Stimulated activated CD8-positive, alpha-beta memory T cell treated with anti-CD3 and anti-CD28 coated beads, Interleukin-2, amount 100 ng/mL, for 1 hour (primary cell): ENCODE results near the gene PPP6R1.
"Not testable (repeated sequence)": the region's sequence is repeated elsewhere in the genome, so short reads cannot be mapped to it uniquely, and the experiment has no call there.

Experiments
- DNase-seq, 2 donors: peaks; one replicate each; pipeline ENCODE4 v3.0.0-alpha.2; 2020; ENCODE audit warnings: low read depth in 2 of 2

The PPP6R1 gene

DNA sequence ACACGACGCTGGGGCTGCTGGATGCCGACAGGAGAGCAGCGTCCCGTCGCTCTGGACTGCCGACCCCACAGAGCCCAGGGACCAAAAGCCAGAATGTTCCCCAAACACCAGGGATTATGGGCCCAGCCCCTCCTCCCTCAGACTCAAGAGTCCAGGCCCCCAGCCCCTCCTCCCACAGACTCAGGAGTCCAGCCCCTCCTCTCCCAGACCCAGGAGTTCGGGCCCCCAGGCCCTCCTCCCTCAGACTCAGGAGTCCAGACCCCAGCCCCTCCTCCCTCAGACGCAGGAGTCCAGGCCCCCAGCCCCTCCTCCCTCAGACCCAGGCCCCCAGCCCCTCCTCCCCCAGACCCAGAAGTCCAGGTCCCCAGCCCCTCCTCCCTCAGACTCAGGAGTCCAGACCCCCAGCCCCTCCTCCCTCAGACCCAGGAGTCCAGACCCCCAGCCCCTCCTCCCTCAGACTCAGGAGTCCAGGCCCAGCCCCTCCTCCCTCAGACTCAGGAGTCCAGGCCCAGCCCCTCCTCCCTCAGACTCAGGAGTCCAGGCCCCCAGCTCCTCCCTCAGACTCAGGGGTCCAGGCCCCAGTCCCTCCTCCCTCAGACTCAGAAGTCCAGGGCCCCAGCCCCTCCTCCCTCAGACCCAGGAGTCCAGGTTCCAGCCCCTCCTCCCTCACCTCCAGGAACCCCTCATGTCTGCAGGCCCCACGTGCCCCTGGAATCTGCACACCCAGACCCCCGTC is 34.0 kb downstream of the PPP6R1 start:
- not testable (repeated sequence) for DNase-seq

DNA sequence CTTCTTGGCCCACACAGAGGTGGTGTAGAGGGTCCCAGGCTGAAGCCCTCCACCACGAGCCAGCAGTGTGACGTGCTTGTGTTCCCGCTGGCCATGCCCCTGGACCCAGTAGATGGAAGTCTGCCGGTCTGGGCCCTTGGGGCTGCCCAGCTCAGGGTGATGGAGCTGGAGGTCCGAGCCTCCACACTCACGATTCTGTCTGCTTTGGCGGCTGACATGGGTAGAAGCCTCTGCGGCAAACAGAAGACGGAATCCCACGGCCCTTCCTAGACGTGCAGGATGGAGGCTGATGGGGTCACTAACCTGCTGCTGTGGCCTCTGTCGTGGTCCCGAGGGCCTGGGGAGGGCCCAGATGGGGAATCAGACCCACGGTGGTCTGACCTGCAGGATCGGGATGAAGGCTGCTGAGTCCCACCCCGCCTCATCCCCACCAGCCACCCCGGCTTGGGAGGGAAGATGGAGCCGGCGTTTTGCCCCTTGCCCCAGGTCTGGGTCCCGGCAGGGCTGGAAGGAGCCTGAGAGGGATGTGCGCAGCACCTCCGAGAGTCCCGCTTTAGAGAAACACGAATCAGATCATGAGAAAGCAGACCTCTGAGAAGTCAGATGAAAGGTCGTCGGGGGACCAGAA is 34.7 kb downstream of the PPP6R1 start:
- DNase-seq, result no peak

DNA sequence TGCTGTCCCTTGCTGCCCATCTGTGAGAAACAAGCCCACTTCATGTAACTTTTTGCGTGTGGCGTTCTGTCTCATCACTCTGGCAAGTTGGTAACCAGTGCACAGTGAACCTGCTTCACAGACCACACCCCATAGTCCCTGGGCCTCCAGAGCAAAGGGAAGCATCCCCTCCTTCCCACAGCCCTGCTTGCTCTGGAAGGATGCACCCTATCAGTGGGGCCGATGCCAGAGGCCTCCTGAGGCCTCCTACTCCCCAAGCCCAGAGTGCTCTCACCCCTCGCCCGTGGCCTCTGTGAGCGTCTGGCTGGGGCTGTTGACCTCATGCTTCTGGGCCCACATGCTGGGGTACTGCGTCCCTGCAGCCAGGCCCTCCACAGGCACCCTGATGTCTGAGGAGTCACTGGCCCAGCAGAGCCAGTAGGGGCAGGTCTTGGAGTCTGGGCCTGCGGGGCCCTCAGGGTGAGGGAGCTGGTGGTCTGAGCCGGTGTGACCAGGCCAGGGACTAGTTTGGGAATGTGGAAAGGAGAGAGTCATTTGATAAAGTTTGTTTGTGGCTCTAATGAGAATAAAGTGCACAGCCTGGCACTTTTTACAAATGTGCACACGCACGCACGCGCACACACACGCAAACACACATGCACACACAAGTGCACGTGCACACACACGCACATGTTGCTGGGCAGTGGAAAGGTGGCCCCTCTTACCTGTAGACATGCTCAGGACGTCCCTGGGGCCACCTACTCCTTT is 35.4 kb downstream of the PPP6R1 start:
- DNase-seq, result no peak

DNA sequence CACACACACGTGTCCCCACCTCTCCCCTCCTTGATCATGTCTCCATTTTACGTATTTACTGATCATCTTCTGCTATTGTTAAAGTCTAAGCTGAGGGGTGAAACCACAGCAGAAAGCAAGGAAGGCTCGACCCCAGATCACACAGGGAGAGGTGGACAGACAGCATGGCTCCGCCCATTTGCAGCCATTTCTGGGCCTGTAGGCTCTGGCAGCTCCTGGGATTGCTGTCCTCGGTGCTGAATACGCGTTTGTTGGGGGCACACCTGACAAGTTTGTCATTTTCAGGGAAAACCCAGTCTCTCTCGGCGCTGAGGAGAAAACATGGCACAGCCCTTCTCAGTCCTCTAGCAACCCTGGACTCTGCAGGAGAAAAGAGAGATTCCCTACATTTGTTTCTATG is 38.3 kb downstream of the PPP6R1 start:
- no peak for DNase-seq

DNA sequence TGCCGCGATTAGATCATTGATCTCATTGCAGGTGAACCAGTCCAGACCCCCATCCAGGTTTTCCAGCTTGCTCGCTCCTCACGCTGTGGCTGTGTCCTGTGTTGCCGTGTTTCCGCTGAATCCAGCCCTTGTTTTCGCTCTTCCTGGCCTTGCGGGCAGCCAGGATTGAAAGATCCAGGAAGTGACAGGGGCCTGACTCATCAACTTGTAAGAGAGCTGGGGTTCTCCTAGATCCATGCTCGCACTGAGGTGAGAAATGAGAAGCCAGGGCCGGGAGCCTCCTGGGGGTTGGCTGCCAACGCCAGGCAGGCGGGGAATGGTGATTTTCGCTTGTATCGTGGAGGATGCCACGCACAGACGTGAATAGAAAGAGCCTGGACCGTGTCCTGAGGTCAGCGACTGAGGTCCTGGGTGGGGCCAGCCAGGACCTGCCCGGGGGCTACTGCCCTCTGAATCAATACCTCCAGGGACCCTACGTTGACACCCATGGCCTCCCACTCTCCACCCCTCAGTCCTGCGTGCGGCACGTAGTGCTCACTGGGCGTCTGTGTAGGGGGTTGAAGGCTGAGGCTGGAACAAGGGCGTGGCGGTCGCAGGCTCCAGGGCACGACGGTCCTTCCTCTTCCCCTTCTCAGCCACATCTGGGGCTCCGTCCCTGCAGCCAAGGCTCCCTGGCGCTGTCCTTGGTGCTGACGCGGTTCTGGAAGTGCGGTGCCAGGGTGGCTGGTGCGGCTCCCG is 42.2 kb downstream of the PPP6R1 start:
- DNase-seq, result peak in 1 of 2 donors; percentile 11

DNA sequence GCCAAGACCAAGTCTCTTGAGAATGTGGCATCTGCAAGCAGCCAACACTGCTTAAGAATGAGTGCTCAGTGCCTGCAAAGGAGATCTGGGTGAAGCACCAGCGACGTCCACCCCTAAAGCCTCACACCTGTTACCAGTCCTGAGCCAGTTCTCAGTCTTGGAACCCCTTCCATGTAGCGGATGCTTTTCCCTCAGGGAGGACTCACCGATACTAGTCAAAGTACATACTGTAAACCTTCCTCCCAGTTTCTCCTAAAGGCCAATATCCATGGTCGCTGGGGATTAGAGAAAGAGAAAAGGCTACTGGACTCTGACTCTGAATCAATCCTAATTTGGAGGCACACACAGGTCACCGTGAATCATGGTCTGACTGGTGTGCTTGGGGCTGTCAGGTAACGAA is 45.3 kb downstream of the PPP6R1 start:
- DNase-seq, result no peak

DNA sequence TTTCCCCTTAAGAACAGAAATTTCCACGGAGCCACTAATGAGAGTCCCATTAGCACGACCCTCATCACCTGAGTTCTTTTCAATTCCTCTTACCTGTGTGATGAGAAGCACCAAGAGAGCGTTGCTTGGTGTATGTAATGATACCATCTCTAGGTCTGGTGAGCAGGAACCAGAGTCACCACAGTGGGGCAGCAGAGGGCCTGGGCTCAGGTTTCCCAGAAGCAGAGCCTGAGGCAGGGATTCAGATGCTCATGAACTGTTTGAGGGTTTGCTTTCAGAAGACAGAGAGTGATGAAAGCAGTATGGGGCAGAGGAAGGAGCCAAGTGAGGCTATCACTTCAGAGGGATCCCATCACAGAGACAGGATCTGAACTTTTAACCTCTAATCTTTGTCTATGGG is 46.4 kb downstream of the PPP6R1 start:
- no peak for DNase-seq

DNA sequence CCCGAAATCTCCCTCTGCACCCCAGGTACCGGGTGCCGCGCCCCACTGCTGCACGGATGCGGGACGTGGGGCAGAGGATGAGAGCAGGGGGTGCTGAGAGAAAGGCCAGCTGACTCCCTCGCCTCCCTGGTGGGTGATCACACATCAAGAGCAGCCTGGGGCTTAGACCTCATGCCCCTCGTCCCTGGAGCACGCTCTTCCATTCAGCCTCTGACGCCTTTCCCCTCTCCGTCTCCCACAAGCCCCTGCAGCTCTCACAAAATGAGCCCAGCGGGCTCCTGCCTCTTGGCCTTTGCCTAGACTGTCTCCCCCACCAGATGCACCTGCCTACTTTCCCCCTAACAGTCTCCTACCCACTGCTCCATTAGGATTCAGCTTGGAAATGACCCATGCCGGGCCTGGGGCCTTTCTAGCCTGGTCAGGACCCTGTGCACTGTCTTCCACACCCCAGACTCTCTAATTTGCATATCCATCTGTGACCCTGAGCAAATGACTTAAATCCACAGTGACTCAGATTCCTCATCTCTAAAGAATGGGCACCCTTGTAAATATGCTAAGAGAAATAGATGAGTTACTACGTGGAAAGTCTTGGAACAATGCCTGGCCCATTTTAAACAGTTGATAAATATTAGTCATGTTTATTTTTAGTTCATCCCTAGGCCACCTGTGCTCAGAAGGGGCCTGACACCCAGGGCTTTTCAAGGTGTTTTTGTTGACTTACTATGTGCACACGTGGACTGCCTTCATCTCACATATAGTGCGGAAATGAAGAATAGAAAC is 48.9 kb downstream of the PPP6R1 start:
- DNase-seq, result no peak

DNA sequence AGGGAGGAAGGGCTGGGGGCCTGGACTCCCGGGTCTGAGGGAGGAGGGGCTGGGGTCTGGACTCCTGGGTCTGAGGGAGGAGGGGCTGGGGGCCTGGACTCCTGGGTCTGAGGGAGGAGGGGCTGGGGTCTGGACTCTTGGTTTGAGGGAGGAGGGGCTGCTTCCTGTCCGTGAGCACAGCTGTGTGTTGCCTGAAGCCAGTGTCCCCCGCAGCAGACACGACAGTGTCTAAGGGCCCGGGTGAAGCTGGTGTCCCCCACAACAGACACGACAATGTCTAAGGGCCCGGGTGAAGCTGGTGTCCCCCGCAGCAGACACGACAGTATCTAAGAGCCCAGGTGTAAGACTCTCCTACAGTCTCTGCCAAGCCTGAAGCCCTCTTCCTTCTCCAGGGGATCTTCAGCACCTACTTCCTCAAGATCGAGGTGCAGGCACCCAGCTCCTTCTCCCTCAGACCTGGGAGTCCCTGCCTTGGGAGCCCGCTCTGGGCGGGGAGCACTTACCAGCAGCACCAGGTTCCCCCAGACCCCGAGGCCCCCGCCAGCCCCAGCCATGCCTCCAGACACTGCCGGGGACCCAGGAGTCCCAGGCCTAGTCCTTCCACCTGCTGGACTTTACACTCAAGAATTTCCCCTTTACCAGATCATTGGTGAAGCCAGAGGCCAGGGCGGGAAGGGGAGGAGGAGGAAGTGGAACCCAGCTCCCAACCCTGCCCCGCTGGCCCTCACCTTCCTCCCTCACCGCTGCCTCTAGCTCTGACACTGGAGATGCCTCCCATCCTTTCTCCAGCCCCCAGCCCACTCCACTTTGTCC is 49.7 kb downstream of the PPP6R1 start, which contains the start of gene PTPRH:
Gene PTPRH (minus strand): TSS at position 622 of the 813 bp plus-strand sequence. CDS start 68 bp downstream, at position 554.
- no peak for DNase-seq

DNA sequence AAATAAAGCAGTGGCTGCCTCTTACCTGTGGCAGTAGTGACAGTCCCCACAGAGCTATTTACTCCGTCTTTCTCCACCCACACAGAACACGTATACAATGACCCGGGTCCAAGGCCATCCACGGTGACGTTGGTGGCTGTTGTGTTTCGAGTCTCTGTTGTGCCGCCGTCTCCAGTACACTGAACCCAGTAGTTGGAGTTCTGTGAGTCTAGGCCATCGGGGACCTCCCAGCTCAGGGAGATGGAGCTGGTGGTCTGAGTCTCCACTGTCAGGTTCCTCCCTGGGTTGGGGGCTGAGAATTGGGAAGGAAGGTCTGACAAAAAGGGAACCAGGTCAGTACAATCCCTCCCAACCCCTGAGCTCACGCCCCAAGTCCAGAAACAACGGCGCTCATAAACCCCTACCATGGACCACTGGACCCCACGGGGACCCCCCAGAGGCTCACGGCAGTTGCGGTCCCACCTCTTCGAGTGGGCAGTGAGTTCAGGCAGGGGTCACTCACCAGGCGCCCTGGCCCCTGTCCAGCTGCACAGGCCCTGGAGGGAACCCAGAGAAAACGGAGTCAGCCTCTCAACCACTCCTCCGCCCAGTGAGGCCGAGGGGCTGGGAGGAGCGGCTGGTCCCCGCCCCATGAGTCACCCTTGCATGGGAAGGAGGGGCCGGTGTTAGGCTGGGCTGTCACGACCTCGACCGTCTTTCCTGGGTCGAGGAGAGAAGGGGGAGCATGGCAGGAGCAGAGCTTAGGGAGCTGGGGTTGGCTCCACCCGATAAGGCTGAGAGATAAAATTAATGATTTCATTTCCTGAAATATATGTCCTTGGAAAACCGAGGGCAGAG is 51.9 kb downstream of the PPP6R1 start:
- no peak for DNase-seq

DNA sequence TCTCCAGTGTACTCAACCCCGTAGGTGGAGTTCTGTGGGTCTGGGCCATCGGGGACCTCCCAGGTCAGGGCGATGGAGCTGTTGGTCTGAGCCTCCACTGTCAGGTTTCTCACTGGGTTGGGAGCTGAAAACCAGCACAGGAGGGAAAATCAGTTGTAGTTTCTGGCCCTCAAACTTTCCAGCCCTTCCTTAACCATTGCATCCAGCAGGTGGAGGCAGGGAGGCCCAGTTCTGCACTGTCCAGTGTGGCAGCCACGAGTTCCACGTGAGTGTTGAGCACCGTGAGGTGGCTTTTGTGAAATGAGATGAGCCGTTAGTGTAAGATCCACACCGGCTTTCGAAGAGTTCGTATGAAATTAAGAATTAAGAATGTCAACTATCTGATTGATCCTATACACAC is 56.6 kb downstream of the PPP6R1 start:
- DNase-seq, result not testable (repeated sequence)

DNA sequence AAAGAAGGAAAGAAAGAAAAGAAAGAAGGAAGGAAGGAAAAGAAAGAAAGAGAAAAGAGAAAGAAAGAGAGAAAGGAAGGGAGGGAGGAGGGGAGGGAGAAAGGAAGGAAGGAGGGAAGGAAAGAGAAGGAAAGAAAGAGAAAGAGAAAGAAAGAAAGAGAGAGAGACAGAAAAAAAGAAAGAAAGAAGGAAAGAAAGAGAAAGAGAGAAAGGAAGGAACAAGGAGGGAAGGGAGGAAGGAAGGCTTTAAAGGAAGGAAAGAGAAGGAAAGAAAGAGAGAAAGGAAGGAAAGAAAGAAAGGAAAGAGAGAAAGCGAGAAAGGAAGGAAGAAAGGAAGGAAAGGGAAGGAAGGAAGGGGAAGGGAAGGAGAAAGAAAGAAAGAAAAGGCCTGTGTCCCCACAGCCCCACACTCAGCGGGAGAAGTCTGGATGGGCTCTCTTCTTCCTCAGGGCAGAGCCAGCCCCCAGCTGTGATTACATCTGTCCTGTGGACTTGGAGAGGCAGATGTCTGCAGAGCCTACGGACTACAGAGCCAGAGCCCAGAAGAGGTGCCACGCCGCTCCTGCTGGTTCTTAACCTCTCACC is 59.1 kb downstream of the PPP6R1 start:
- DNase-seq, result no peak

DNA sequence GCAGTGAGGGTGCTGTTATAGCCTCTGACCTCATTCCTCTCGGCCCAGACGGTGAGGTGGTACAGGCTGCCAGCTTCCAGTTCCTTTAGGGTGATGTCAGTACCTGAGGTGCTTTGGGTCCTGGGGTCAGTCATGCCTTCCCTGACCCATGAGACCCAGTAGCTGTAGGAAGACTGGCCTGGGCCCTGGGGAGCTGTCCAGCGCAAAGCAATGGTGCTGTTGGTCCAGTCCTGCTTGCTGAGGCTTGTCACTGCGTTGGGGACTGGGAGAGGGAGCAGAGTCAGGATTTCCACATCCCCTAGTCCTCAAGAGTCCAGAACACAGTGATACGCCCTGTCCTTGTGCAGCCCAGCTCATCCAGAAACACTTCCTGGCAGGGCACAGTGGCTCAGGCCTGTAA is 60.2 kb downstream of the PPP6R1 start:
- no peak for DNase-seq

DNA sequence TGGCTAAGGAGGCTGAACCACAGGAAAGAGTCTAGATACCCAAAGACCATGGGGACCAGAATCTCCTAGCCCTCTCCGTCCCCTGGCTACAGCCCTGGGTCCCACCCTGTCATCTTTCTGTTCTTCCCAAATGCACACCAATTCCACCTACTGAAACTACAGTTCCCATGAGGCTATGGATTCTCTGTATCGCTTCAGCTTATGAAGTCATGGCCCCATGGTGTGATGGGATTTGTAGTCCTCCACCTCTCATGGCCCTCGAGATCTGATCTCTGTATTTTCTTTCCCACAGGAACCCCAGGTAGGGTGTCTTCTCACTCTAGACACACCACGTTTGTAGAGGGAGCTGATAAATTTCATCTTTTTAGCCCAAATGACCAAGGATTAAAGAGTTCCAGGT is 61.3 kb downstream of the PPP6R1 start:
- no peak for DNase-seq

DNA sequence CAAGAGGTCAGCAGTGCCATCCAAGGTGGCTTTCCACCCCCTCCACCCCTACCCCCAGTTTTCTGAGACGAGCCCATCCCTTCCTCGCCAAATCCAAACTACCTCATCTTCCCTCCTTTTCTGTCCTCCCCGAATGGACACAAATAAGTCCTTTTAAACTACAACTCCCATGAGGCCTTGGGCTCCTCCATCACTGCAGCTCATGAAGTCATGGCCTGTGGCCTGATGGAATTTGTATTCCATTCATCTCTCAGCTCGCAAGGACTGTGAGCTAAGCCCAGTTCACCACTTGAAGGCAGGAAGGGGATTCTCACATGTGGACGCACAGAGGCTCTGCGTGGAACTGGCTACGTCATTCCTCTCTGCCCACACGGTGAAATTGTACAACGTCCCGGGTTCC is 62.0 kb downstream of the PPP6R1 start:
- DNase-seq, result no peak

DNA sequence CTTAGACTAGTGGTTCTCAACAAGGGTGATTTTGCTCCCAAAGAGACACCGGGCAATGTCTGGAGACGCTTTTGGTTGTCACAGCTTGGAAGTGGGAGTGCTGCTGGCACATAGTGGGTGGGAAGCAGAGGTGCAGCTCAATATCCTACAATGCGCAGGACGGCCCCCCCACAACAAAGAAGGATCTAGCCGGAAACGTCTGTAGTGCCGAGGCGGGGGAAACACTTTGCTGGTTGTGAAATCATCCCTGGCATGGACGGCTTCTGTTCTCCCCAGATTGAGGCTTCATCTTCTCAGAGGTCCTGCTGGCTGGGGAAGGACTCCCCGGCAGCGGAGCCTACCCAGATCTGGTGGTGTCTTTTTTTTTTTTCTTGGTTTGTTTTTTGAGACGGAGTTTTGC is 65.3 kb downstream of the PPP6R1 start:
- DNase-seq, result no peak

DNA sequence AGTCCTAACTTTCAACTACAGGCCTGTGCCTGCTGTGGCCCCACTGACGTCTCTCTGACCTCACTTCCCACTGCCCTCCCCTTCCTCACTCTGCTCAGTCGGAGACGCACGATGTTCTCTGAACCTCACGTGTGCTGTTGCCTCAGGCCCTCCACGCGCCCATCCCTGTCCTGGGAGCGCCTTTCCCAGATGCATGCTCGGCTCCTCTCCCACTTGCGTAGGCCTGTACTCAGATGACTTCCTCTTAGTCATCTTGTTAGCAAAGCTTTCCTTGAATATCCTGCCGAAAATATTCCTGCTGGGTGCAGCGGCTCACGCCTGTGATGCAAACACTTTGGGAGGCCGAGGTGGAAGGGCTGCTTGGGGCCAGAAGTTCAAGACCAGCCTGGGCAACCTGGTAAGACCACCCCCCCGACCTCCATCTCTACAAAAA is 69.4 kb downstream of the PPP6R1 start:
- no peak for DNase-seq

DNA sequence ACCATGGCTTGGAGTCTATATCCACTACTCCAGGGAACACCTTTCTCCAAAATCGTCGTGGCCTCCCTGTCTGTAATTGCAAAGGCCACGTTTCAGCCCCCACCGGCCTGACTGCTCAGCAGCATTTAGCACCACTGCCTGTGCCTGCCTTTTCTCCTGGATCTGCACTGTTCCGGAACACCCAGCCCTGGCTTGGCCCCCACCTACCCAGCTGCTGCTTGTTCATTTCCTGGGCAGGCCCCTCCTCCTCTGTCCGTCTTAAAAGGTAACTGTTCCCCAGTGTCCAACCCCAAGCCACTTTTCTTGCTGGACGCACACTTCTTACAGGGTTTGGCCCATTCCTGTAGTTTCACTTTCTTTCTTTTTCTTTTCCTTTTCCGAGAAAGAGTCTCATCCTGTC is 70.2 kb downstream of the PPP6R1 start:
- no peak for DNase-seq

DNA sequence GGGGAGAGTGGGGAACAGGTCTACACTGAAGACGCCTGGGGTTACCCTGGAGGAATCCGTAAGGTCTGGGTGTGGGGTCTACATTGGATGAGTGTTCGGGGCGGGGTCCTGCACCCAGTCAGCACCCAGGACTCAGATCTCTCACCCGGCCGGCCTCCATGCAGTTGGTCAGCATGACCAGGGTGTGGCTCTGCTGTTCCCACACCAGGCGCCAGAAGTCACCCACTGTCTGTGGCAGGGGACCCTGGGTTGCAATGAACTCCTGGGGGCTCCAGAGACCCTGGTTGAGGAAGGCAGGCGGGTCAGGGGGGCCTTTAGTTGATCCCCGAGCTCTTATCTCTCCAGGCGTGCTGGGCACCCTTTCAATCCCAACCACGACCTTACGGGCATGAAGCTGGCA is 72.7 kb downstream of the PPP6R1 start:
- no peak for DNase-seq
